Midbrain (tissue), 1 donor: ENCODE data around the gene GSTA4.

Experiments used
- DNase-seq: peaks from one replicate; lab custom pipeline; 2025; lab: John Stamatoyannopoulos, UW

The GSTA4 gene

DNA sequence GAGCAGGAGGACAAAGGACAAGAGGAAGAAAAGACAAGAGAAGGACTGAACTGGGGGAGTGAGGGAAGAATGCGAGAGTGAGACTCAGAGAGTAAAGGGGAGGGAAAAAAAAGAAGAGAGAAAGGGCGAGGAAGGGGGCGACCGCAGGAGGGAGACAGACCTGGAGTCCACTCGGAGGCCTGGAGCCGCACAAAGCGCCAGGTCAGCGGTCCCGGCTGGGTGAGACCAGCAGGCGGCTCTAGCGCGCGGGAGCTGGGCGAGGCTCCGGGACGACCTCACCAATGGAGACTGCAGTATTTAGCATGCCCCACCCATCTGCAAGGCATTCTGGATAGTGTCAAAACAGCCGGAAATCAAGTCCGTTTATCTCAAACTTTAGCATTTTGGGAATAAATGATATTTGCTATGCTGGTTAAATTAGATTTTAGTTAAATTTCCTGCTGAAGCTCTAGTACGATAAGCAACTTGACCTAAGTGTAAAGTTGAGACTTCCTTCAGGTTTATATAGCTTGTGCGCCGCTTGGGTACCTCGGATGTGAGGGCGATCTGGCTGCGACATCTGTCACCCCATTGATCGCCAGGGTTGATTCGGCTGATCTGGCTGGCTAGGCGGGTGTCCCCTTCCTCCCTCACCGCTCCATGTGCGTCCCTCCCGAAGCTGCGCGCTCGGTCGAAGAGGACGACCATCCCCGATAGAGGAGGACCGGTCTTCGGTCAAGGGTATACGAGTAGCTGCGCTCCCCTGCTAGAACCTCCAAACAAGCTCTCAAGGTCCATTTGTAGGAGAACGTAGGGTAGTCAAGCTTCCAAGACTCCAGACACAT, at the start of gene GSTA4:
Gene GSTA4, minus strand, starts transcription at position 196 of the 824 bp plus-strand sequence. CDS start 1,041 bp downstream, outside the sequence.
- DNase-seq, result peak; percentile 97

DNA sequence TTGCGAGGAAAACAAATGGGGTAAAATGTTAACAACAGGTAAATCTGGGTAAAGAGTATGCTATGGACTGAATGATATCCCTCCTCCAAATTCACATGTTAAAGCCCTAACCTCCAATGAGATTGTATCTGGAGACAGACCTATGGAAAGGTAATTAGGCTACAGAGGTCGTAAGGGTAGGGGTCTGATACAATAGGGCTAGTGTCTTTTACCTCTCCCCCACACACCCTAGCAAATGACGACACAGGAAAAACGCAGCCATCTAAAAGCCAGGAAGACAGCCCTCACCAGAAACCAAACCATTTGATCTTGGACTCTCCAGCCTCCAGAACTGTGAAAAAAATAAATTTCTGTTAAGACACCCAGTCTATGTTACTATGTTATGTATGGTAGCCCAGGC, 49.5 kb upstream of the GSTA4 start:
- no peak for DNase-seq

- DNase-seq, result no peak
Observed at GRCh38 chr6:53044071-53044470, 49.0 kb upstream of the GSTA4 start.

DNA sequence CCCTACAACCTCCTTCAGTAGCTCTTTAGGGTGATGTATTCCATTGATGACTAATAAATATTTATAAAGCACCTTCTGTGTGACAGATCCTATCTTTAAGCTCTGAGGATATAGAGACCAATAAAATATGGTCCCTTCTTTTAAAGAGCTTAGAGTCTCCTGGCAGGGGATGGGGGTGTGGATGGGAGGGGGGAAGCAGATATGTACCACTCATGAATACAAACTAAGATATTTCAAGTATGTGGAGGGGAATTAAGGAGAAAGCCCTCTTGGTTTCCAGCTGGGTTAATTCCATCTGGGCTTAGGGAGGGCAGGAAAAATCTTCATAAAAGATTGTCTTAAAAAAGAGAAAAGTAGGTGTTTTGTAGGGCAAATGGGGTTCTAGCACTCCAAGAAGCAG, 48.5 kb upstream of the GSTA4 start:
- no peak for DNase-seq

GRCh38 chr6:53042112-53042511, 47.0 kb upstream of the GSTA4 start:
- peak; percentile 32 for DNase-seq

DNA sequence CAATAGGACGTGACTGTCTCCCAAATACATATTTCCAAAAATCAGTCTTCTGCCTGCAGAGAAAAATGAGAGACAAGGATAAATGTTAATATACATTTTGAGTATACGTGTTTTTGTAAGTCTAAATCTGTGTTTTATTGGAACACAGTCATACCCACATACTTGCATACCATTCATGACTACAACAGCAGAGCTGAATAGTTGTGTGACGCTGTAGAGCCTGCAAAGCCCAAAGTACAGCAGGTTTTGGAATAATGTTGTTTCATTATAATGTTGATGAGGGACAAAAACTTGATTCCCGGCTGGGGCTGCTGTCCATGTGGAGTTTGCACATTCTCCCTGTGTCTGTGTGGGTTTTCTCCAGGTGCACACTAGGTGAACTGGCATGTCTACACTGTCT, 46.3 kb upstream of the GSTA4 start:
- no peak for DNase-seq

DNA sequence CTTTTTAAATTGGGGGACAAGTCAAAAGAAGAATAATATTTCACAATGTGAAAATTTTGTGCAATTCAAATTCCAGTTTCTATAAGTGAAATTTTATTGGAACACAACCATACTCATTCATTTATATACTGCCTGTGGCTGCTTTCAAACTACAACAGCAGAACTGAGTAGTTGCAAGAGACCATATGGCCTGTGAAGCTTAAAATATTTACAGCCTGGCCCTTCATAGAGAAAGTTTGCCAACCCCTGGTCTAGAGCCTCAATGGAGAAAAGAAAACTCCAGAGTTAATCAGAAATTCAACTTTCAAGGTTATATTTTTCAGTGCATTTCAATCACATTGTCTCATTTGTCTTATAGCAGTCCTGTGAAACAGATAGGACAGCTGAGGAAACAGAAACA, 43.5 kb upstream of the GSTA4 start:
- no peak for DNase-seq

GRCh38 chr6:53038141-53038540, 43.1 kb upstream of the GSTA4 start:
- DNase-seq, result no peak

GRCh38 chr6:53035549-53036213, 40.6 kb upstream of the GSTA4 start:
- no peak for DNase-seq

GRCh38 chr6:53033764-53034163, 38.7 kb upstream of the GSTA4 start:
- peak; percentile 8 for DNase-seq

DNA sequence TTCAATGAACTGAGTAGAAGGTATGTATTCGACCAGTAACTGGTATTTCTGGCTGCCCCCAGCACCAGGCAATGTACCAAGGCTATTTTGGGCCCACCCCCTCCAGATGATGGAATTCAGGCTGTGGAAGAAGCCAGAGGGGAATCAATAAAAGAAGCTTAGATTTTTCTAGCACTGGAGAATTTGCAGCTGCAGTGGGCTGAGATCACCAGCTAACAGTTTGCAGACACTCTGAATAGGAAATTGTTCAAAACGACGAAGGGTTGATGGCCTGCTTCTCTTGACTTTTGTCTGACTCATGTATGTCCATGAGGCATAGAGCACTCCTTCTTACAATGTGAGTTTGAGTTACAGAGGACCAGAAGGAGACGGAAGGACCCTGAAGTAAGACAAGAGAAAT, 37.8 kb upstream of the GSTA4 start:
- DNase-seq, result peak; percentile 71

DNA sequence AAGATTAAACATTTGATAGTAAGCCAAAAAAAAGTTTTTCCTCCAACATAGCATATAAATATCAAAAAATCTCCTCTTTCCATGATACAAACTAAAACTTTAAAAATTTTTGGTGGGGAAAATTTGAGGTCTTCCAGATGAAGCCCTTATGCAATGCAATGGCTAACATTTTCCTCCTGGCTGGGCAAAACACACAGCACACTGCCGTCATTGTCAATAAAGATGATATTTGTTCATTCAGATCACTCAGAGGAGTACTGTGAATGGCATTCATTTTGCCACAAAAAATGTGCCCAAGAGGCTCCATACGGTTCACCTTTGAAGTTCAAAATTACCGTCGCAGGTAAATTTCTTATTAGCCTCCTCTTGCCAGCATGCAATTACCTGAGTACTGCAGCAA, 36.2 kb upstream of the GSTA4 start:
- DNase-seq, result peak; percentile 12

DNA sequence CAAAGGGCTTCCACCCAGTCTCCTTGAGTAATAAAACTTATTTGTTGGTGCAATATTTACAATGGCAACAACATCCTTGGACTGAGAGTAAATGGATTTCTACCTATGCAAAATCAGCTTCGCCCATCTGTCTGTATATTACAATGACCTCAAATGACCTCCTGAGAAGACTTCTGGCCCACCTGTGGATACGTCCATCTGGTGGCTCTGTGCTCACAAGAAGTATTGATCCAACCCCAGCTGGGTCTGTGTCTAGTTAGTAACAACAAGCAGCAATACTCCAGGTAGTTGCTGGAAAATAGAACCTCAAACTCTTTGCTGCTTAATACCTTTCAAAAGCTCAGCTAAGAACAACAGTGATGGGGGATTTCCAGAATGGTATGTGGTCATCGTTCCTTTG, 34.7 kb upstream of the GSTA4 start:
- DNase-seq, result no peak

- DNase-seq, result no peak
Observed at GRCh38 chr6:53029257-53029656, 34.2 kb upstream of the GSTA4 start.

GRCh38 chr6:53028467-53028866, 33.4 kb upstream of the GSTA4 start:
- DNase-seq, result no peak

DNA sequence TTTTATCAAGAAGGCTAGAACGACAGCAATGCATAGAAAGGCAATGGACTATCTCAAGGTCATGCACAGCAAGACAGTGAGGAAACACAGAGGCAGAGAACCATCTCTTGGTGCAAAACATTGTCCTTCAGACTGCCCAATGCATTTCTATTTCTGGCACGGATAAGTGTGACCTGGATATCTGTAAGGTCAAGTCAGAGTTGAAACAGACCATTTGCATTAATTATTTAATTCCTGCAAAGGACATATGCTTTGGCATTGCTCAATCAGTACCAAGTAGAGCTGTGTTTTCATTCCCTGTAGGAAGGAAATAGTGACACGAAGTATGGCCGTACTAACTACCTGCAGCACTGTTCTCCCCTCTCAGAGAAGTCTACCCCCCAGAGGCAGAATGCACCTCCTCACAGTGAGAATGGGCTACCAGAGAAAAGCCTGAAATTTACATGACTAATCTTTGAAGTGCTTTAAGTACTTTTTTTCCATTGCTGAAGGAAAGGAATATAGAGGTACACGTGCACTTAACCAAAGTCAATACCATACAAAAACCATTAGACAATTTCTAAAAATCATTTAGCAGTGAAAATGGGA, 32.1 kb upstream of the GSTA4 start:
- no peak for DNase-seq

GRCh38 chr6:53026526-53026925, 31.4 kb upstream of the GSTA4 start:
- no peak for DNase-seq

DNA sequence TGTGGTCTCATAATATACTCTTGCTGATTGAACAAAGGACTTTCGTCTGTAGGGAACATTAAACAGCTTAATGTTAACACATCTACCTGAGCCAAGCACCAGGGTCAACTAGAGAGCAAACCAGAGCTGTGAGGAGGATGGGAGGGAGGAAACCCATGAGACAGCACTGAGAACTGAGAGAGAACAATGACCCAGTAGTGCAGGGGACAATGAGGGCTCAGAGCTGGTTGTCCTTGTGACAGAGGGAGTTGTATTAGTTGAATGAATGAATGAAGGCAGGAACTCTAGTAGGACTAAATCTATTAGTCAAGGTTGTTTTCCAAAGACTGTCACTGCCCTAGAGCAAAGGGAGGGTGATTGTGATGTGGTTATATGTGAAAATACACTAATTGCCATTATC, 28.2 kb upstream of the GSTA4 start:
- peak; percentile 79 for DNase-seq

DNA sequence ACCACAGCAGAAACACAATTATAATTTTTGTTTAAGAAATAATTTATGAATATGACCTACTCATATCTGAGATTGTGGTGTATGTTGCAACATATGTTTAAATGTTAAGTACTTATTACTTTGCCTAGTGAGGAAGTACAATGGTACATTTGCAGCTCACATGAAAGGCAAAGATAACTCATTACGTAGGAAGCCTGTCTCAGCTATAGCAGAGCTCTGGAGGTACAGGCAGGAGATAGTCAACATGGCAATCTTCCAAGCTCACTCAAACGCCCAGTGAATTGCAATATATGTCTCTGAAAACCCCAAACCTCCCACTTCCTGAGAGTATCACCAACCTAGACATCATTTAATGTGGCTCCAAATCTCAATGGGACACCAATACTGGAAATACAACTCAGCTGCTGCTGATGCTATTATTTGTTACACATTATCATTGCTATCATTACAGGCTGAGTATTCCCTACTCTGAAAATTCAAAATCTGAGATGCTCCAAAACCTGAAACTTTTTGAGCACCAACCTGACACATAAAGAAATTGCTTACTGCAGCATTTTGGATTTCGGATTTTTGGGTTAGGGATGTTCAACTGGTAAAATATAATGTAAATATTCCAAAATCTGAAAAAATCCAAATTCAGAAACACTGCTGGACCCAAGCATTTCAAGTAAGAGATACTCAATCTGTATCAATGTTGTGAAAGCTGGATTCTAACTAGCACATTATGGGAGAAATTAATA, 25.1 kb upstream of the GSTA4 start:
- DNase-seq, result no peak

DNA sequence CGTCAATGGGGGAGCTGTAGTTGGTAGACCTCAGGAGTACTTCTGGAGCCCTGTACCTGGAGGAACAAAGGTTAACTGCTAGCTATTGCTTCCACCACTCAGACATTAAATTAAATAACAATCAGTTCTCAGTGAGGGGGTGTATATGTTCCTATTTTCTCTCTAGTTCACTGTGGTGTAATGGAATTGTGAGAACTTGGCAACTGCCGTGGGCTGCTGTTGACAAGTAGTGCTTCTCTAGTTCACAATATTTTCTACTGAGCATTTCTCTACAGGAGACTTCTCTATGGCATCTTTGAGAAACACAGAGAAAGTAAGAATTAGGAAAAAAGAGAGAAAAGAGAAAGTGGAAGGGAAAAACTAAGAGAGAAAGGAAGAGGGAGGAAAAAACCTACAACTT, 23.4 kb upstream of the GSTA4 start:
- no peak for DNase-seq

- DNase-seq, result no peak
Observed at GRCh38 chr6:53015486-53015885, 20.4 kb upstream of the GSTA4 start.

DNA sequence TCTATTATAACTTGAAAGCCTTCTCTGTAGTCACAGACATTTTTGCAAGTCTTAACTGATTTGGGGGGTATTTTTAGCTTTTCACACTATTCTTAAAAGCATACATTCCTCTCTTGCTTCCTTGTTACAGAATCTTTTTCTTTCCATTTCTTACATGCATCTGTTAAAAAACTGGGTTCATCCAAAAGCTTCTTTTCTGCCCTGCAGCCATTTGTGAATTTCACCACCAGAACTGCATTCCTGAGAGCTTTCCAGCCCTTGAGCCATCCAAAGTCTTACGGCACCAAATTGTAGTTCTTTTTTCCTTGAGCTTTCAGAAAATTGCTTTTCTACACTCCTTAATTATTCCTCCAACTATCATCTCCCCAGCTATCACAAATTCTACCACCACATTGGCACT, 19.7 kb upstream of the GSTA4 start:
- no peak for DNase-seq

DNA sequence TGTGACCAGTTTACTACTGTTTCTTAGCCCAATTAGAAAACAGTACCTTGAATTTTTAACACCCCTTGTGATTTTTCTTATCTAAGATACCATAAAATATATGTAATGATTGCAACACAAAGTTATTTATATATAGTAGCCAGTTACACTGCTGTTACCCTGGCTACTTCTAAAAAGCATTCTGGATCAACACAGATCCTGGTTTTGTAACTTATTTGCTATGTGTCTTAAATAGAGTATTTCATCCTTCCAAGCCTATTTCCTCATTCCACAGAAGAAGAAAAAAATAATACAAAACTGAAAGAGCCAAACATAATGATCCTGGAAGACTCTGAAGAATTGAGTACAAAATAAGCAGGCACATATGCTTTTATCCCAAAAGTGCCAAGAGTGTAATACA, 19.0 kb upstream of the GSTA4 start:
- no peak for DNase-seq
